Measurements from ENCODE around the gene RAB14. TPM values are rescaled to one million over a fixed set of nuclear protein-coding genes. Genes with fewer than 3 reads are reported as not detected.

The RAB14 gene
- polyA plus RNA-seq, 1 of the 3 experiments (the other 2 are of a cell fraction), result 17.4 TPM

- H3K9ac ChIP-seq, result peak overlapping the region; percentile 86
- peaks cover 55% of the 10 kb centered on the region for H3K79me2 ChIP-seq (ENCODE audit: insufficient read depth)
- H3K4me1 ChIP-seq (ENCODE audit: control insufficient read depth in 1 of 2, insufficient read depth in 2 of 2, low read depth in 1 of 2, low read length in 1 of 2), result peaks cover 7 to 36% of the 10 kb centered on the region in 2 experiments; a peak in 3 of 4 replicates
- peaks cover 48% of the 10 kb centered on the region for H4K20me1 ChIP-seq (ENCODE audit: insufficient read depth)
- peaks cover 4% of the 10 kb centered on the region for H3F3A ChIP-seq (replicated peaks; ENCODE audit: insufficient read depth)
- H3K27me3 ChIP-seq (ENCODE audit: insufficient read depth), result no peaks in the 10 kb centered on the region
- peak overlapping the region; percentile 71 to 95; a peak in 3 of 4 replicates for H3K27ac ChIP-seq (ENCODE audit: low read depth in 2 of 2, low read length in 1 of 2)
- TF ChIP-seq NRF1 (IDR thresholded peaks at IDR 0.05; ENCODE audit: low read depth, low read length) (no peak), REST (IDR thresholded peaks at IDR 0.05; ENCODE audit: low read depth, low read length) (no peak), ELF1 (IDR thresholded peaks at IDR 0.05) (no peak), TCF12 (IDR thresholded peaks at IDR 0.05) (no peak), RAD21 (IDR thresholded peaks at IDR 0.05; ENCODE audit: low read length) (no peak), RXRA (IDR thresholded peaks at IDR 0.05; ENCODE audit: borderline replicate concordance, low read depth) (no peak), GATA2 (CRISPR knock-in tag; IDR thresholded peaks at IDR 0.05) (no peak), MXI1 (IDR thresholded peaks at IDR 0.05; ENCODE audit: low read depth, low read length) (no peak), YY1 (IDR thresholded peaks at IDR 0.05; ENCODE audit: low read depth) (no peak), SMC3 (IDR thresholded peaks at IDR 0.05; ENCODE audit: low read depth, low read length) (no peak), EP300 (IDR thresholded peaks at IDR 0.05; ENCODE audit: borderline replicate concordance in 1 of 2, low read depth in 1 of 2, low read length in 1 of 2) (no peak), SIN3A (IDR thresholded peaks at IDR 0.05; ENCODE audit: borderline replicate concordance, low read depth, low read length) (no peak), JUND (IDR thresholded peaks at IDR 0.05) (no peak)
- TF ChIP-seq, protein P1, sequence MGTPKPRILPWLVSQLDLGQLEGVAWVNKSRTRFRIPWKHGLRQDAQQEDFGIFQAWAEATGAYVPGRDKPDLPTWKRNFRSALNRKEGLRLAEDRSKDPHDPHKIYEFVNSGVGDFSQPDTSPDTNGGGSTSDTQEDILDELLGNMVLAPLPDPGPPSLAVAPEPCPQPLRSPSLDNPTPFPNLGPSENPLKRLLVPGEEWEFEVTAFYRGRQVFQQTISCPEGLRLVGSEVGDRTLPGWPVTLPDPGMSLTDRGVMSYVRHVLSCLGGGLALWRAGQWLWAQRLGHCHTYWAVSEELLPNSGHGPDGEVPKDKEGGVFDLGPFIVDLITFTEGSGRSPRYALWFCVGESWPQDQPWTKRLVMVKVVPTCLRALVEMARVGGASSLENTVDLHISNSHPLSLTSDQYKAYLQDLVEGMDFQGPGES (IDR thresholded peaks at IDR 0.05; ENCODE audit: low read depth, low read length), result no peak
- TF ChIP-seq, protein P2, sequence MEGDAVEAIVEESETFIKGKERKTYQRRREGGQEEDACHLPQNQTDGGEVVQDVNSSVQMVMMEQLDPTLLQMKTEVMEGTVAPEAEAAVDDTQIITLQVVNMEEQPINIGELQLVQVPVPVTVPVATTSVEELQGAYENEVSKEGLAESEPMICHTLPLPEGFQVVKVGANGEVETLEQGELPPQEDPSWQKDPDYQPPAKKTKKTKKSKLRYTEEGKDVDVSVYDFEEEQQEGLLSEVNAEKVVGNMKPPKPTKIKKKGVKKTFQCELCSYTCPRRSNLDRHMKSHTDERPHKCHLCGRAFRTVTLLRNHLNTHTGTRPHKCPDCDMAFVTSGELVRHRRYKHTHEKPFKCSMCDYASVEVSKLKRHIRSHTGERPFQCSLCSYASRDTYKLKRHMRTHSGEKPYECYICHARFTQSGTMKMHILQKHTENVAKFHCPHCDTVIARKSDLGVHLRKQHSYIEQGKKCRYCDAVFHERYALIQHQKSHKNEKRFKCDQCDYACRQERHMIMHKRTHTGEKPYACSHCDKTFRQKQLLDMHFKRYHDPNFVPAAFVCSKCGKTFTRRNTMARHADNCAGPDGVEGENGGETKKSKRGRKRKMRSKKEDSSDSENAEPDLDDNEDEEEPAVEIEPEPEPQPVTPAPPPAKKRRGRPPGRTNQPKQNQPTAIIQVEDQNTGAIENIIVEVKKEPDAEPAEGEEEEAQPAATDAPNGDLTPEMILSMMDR (IDR thresholded peaks at IDR 0.05), result no peak
- TF ChIP-seq, protein P3, sequence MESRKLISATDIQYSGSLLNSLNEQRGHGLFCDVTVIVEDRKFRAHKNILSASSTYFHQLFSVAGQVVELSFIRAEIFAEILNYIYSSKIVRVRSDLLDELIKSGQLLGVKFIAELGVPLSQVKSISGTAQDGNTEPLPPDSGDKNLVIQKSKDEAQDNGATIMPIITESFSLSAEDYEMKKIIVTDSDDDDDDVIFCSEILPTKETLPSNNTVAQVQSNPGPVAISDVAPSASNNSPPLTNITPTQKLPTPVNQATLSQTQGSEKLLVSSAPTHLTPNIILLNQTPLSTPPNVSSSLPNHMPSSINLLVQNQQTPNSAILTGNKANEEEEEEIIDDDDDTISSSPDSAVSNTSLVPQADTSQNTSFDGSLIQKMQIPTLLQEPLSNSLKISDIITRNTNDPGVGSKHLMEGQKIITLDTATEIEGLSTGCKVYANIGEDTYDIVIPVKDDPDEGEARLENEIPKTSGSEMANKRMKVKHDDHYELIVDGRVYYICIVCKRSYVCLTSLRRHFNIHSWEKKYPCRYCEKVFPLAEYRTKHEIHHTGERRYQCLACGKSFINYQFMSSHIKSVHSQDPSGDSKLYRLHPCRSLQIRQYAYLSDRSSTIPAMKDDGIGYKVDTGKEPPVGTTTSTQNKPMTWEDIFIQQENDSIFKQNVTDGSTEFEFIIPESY (IDR thresholded peaks at IDR 0.05; ENCODE audit: borderline replicate concordance, low read depth), result no peak
- peak overlapping the region; percentile 89 to 96 for H3K4me3 ChIP-seq (ENCODE audit: low read depth in 2 of 2, low read length in 1 of 2)
- peak overlapping the region; percentile 87 for H3K4me2 ChIP-seq
- DNase-seq, result no peak
- H3K36me3 ChIP-seq (replicated peaks in 1 of 2; ENCODE audit: control insufficient read depth in 1 of 2, insufficient read depth in 2 of 2, low read length in 1 of 2), result no peaks in the 10 kb centered on the region
- WGBS (ENCODE audit: low lambda C conversion rate), result 1% methylated on average over 19 of the region's 81 CpGs
- H2AFZ ChIP-seq (ENCODE audit: low read depth), result no peak overlapping the region
- H3K9me3 ChIP-seq, result no peaks in the 10 kb centered on the region
- no peaks in the 10 kb centered on the region for H3K9me2 ChIP-seq
- ChIA-PET POLR2A (interaction anchor here (0.5 to 0.9 kb wide), 2 partner anchors 9 to 416 kb away, joined by 3 to 4 read pairs; no protein-coding TSS in a partner anchor), CTCF (interaction anchor here (0.8 to 4.8 kb wide), 7 partner anchors 9 to 86 kb away, joined by 3 to 25 read pairs (median 4); no protein-coding TSS in a partner anchor)
Observed at GRCh38 chr9:121201045-121201737, 478 bp downstream of the RAB14 start.

Data from SK-N-SH (cell line).